HG02938 (cell line): Measurements from ENCODE around the gene GINS2.

Source experiments
- ATAC-seq: cut with Tn5 transposase; IDR thresholded peaks from one replicate; pipeline ENCODE4 v1.9.1; 2021; ENCODE audit warnings: mild to moderate bottlenecking, moderate library complexity; ENCODE audit not compliant: unreplicated experiment

The GINS2 gene

DNA sequence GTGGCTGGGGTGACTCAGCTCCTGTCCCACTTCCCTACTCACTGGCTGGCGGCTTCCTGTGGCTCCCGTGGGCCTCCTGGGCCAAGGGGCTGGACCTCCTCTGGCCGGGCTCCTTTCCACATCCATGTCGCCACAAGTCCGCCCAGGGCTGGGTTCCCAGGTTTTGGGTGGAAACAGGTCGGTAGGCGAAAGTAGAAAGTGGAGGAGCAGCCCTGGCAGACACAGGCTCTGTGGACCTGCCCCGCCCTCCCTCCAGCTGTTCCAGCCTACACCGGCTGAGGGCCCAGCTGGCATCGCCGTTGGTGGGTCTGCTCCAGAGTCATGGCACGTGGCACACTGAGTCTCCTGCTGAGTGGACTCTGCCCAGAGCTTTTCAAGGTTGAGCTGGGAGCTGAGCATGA, 47.0 kb downstream of the GINS2 start:
- ATAC-seq = no peak

DNA sequence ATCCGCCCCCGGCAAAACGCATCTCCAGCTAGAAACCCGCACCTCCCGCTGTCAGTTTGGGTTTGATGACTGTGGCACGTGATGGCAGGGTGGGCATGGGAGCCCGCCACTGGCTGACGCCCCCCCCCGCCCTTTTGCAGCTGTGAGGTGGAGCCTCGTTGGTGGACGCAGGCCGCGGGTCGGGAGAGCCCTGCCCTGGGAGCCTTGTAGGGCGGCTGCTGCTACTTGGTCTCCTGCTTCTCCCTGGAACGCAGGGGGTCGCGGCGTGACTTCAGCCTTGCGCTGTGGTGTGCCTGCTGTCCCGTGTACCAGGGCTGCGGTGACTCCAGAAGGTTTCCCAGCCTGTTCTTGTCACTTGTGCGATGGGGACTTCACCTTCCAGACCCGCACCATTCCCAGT, 47.4 kb downstream of the GINS2 start:
- no peak for ATAC-seq

DNA sequence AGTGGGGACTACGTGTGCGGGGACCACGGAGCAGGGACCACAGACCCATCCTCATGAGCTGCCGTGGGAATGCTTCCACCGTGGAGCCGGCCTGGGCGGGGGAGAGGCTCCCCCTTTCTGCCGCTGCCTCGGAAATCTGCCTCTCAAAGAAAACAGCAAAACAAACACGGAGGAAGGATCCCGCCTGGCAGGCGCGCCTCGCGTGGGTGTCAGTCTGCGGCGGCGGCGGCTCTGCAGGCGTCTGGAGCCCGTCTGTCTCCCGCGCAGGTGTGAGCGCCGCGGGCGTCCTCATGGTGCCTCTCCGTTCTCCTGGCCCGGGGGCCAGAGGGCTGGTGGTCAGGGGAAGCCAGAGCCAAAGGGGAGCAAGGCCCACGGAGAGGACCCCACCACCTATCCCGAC, 48.2 kb downstream of the GINS2 start:
- no peak for ATAC-seq

DNA sequence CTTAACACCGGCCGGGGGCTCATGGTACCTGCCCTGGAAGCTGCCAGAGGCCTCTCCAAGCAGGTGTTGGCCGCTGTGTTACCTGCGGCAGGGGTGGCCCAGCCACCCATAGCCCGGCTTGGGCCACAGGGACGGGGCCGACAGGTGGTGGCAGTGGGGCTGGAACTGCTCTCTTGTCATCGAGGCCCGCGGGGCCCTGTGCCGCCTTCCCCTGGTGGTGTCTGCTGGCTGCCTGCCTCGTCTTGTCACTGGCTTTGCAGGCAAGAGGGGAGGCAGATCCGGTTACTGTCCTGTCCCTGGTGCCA, 48.5 kb downstream of the GINS2 start:
- no peak for ATAC-seq

DNA sequence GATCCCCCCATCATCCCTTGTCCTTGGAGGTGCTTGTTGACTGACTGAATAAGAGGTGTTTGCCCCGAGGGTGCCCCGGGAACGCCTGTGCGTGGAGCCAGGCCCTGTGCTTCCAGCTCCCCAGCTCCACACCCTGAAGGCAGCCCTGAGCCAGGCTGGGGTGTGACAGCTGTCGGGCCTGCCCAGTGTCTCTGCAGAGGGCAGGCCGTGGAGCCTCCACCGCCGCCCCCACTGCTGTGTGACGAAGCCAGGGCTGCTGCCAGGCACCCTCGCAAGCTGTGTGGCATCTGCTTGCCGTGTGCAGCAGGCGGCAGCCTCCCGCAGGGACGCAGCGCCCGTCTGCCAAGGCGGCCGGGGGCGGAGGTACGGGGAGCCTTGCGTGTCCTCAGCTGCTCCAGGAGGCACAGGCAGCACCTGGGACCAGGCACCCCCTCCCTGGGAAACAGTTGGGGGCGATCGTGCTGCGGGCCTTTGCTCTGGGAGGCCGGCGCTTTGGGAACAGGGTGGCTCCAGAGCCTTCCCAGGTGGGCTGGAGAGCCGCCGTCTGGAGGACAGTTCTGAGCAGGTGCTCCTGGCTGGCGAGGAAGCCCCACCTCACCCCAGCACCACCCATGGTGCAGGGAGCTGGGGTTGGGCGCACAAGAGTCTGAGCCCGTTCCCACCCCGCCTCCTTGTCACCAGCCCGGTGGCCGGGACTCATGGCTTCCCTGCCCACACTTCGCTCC, 49.1 kb downstream of the GINS2 start:
- ATAC-seq = no peak

DNA sequence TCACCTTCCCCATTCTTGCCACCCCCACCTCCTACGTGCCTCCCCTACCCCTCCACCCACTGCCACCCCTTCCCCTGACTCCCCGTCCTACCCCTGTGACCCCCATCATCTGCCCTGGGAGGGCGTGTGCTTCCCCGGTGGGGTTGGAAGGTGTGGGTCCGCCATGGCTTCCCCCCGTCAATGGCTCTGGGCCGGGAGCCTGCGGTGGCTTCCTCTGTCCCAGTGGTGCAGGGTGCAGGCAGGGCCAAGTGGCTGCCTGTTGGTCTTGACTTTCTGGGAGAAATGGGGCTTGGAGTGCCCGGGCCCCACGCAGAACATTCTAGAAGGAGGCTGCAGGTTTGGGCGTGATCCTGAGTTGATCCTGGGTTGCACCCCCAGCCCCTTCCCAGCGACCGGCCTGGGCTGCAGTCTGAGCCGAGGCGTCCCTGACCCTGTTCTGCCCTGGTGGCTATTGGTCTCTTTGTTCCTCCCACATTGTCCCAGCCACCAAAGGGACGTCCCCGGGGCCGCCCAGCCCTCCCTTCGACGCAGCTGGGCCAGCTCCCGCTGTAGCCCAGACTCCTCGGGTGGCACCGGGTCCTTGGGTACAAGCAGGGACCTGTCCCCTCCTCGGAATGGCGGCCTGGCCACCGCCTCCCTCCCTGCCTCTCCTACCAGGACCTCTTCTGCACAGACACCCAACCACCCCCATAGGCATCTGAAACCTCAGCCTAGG, 49.9 kb downstream of the GINS2 start:
- ATAC-seq = no peak

DNA sequence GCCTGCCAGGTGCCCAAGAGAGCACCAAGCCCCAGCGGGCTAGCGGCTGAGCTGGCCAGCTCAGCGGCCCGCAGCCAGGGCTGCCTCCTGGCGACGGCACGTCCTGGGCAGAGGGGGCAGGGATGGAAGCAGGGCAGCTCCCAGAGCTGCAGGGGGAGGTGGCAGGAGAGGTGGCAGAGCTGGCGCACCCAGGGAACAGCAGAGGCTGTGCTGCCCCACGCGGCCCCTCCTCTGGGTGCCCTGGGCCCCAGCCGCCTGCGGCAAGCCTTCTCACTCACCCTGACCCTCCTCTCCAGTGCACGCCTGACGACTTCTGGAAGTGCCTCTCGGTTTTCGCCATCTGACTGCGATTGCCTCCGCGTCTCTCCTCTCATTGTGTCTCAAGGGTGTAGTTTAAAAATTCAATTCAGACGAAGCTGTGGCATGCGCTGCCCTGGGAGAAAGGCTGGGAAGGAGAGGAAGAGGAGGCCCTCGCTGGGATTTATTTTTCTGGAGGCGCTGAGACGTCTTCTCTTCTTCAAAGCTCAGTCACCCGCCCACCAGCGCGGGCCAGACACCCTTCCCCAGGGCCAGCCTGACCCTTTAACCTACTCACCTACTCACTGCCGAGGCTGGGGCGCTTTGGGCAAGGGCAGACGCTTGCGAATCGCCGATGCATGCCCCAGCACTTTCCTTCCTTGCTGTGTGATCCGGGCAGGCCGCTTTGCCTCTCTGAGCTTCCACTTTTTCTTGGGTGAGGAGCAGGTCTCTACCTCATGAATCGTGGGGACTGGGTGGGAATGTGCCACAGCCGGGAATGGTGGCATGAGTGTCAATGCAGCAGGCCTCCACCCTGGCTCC, 50.7 kb downstream of the GINS2 start:
- no peak for ATAC-seq

DNA sequence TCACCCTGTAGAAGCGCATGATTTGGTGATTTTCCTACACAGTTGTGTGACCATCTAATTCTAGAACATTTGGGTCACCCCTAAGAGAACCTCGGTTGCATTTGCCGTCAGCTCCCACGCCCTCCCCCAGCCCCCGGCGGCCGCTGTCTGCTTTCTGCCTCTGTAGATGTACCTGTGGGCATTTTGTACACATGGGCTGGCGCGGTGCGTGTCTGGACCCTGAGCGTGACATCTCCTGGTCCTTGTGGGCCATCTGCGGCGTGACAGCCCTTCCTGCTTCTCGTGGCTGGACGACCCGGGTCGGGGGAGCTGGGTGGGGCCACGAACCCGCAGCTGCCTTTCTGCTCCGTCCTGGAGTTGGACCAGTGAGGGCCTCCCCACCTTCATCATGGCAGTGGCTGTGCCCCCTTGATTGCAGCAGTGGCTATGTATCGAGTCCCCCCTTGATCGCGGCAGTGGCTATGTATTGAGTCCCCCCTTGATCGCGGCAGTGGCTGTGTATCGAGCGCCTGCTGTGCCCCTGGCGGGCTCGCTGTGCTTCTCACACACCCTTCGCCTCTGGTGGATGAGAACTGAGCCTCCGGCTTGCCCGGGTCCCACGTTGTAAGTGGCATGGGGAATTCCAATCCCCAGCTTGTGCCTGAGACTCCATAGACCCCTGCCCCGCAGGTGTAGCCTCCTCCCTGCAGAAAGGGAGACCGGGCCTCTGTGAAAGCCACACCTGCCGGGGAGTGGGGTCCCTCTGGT, 51.5 kb downstream of the GINS2 start:
- no peak for ATAC-seq

DNA sequence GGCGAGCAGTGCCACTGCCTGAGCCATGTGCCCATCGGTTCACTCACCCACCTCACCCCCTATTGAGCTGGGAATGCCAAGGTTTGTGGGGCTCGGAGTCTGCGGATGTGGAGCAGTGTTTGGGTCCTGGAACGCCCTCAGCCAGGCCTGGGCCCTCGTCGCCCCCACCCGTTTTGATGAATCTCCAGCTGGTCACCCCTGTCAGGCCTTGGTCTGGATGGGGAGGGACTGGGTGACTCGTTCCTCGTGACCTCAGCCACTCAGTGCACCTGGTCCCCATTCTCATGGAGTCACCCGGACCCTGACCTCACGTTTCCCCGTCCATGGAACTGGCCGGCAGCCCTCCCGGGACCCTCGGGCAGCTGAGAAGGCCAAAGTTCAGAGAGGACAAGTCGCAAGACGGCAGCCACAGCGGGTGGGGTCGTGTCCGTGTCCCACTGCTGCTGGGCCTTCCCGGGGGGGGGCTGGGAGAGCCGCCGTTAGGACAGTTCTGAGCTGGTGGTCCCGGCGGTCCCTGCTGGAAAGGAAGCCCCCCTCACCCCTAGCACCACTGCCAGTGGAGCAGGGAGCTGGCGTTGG, 52.4 kb downstream of the GINS2 start:
- no peak for ATAC-seq

DNA sequence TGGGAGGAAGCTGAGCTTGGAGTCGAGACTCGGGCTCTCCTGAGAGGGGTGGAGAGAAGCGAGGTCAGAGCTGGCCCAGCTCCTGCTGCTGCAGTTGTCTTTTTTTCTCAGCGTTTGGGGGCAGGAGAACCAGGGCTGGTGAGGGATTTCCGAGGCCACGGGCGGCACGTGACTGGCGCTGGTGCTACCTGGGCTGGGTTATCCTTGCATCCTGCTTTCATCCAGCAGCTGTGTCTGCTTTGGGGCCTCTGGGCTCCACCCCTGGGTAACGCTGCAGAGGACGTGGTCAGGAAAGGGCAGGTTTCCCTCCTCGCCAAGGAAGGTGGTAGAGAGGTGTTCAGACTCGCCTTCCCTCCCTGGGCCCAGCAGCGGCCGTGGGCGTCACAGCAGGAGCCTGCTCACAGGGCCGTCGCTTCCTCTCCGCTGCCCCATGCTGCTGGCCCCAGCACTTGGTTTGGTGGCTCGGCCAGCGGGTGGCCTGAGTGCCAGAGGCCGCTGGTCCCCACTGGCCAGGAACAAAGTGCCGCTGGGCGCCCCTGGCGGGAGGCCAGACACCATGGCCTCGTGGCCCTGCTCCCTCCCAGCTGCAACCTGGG, 53.1 kb downstream of the GINS2 start:
- no peak for ATAC-seq

DNA sequence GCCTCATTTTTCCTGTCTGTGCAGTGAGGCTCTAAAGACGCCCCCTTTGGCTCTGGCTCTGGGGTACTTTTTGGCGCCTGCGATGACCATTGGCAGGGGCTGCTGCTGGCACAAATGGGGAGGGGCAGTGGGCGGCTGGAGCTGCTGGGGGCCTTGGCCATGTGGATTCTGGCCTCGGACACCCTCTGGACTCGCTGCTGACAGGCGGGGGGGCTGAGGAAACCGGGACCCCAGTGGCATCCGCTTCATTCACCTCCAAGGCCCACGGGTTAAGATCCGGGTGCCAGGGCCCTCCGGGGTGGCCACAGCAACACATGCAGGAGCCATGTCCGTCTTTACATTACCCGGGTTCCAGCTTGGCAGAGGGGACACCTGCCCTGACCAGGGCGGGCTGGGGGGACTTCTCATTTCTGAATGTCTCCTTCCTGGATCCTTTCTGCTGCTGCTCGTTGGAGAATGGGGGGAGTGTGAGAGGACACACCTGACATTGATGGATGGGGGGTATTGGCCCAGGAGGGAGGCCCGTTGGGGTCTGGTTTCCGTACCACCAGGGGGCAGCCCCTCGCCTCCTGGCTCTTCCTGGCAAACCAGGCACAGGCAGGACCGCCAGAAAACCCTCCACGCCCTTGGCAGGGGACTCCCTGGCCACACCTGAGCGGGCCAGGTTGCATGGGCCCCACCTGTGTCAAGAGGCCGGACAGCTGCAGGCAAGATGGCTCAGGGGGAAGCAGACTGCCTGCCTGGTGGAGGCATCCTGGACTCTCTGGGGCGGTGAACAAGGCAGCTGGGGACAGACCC, 53.8 kb downstream of the GINS2 start:
- ATAC-seq = no peak

DNA sequence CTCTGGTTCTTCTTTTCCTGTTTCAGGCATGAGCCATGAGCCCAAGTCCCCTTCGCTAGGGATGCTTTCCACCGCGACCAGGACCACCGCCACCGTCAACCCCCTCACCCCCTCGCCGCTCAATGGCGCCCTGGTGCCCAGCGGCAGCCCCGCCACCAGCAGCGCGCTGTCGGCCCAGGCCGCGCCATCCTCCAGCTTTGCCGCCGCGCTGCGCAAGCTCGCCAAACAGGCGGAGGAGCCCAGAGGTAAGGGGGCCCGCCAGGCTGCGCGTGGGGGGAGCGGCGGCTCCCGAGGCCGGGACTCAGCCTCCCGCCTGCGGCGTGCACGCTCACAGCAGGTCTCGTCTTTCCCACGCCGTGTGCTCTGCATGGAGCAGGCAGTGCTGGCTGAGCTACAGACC, 54.9 kb downstream of the GINS2 start:
- ATAC-seq = no peak

DNA sequence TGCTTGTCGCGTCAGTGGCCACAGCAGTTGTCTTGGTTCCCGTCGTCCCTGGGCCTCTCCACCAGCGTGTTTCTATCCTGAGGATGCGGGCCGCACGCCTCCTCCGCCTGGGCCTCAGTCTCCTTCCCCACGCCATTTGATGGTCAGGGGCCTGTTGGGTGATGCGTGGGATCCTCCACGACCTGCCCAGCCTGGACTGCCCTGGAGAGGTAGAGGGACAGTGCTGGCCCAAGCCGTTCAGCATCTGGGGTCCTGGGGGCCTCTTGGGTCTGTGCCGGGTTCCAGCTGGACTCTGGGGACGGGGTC, 55.4 kb downstream of the GINS2 start:
- no peak for ATAC-seq

DNA sequence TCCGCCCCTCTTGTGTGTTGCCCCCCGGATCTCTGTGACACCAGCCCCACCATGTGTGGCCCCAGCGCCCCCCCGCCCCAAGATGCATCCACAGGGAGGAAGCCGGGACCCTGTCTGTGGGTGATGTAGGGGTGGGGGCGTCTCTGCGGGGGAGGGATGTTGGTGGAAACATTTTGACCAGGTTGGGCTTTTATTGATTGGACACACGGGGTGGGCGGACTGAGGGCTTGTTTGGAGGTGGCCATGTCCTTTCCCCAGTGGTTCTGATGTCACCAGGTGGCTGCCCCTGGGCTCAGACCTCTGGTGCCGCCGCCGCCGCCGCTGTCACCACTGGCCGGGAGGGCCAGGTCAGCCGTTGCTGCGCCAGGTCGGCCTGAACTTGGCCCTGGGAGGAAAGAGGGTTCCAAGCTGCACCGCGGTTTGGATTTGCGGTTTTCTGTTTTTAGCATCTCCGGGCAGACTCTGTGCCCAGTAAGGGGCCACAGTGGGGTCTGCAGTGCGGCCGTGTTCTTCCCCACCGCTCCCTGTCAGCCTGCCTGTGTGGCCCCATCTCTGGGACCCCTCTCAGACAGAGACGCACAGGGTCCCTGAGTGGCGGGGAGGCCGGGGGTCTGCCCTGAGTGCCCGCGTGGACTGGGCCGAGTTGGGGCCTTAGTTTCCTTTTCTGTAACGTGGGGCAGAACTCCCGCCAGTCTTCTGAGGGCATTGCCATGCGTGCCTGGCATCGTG, 55.9 kb downstream of the GINS2 start:
- ATAC-seq = no peak

DNA sequence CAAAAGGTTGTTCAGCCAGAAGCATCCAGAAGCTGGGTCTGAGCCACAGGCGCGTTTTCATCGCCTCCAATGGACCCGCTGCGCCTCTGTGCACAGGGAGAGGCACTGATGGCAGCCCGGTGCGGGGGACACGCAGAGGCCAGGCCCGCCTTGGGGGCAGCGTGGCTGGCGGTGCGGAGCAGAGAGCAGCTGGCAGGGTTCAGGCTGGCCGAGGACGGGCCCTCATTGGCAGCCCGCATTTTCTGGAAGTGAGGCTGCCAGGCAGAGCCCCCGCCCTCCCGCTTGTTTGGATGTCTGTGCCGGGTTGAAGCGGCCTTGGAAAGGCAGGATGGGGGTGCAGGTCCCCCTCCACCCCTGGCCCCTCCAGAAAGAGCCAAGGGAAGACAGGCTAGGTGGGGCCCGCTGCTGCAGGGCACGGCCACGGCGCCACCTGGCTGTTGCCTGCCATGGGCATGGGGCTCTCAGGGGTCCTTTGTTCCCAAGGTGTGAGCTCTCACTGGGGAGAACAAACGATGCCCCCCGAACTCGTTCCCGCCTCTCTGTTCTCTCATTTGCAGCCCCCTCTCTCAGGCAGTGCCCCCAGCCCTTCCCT, 56.9 kb downstream of the GINS2 start:
- no peak for ATAC-seq

DNA sequence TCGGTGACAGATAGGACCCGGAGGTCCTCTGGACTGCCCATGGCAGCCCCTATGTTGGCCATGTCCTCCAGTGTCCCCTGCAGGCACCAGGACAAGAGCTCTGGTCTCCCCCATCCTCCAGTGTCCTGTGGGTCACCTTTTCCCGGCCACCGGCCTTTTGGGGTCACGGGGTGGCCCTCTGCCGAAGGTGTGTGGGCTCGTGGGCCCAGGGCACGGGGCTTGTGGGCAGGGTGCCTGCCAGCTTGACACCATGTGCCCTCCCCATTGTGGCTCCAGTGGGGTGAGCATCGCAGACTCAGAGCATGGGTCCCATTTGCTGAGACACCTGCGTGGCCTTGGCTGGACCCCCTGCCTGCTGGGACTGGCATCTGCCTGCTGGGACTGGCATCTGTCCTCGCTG, 57.5 kb downstream of the GINS2 start:
- ATAC-seq = no peak

DNA sequence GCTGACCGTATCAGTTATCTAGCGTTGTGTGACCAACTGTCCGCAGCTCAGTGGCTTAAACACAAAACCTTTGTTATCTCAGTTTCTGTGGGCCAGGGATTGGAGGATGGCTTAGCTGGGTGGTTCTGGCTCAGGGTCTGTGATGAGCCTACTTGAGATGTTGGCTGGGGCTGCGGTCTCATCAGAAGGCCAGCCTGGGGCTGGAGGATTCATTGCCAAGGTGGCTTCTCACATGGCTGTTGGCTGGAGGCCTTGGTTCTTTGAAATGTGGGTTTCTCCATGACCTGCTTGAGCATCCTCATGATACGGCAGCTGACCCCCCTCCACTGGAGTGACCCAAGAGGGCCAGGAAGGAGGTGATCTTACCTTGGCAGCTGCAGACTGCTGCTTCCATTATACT, 58.9 kb downstream of the GINS2 start:
- ATAC-seq = no peak

DNA sequence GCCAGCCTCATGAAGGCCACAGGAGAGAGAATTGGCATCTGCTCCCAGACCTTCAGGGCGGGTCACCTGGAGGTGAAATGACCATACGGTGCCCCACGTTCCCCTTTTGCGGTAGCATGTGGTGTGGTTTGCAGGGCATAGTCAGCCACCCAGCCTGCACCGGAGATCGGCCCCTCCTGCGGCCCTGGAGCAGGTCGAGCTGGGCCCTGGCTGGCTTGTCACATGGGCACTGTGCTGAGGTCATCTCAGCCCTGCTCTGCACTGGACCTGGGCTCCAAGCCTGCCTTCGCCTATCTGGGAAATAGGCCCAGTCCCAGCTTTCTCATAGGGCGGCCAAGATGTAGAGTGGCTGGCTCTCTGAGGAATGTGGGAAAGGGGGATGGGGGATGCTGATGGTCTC, 59.4 kb downstream of the GINS2 start:
- no peak for ATAC-seq

DNA sequence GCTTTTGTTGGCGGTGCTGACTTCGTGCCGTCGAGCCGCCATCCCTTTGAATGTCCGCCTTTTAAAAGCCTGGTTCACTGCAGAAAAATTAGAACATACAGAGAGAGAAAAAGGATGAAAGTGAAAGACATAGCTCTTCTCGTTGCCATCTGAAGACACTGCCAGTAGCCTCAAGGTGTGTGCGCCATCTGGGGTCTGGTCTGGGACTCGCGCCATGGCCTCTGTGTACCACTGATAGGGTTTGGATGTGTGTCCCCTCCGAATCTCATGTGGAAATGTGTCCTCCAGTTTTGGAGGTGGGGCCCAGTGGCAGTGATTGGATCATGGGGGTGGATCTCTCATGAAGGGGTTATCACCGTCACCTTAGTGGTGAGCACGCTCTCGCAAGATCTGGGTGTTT, 60.1 kb downstream of the GINS2 start:
- no peak for ATAC-seq
